AG04450 (cell line): ENCODE measurements around the gene SULT1A3. TPM values are rescaled to one million over a fixed set of nuclear protein-coding genes. Genes with fewer than 3 reads are reported as not detected.
A peak's percentile ranks its signal among the peaks of the same experiment; 100 is the strongest.

Experiments
- CTCF ChIA-PET: fragments of 300-600, 350-600 bp; formaldehyde crosslinking; extraction: SDS; loops from one replicate; lab custom pipeline; 2022; ENCODE audit warnings: antibody characterized with exemption, inconsistent platforms; lab: Charles Lee
- POLR2A ChIA-PET: fragments of 350-600 bp; formaldehyde crosslinking; extraction: SDS; loops from one replicate; lab custom pipeline; 2021; ENCODE audit warnings: antibody characterized with exemption, inconsistent platforms; lab: Yijun Ruan, JAX
- DNase-seq: peaks from one replicate; pipeline ENCODE4 v3.0.0-alpha.2; 2011; ENCODE audit warnings: low read depth, low spot score
- H3K27ac ChIP-seq: one replicate; pipeline ENCODE4 v1.5.1; 2012; ENCODE audit warnings: low read depth, low read length, control low read depth
- H3K27me3 ChIP-seq: one replicate; pipeline ENCODE4 v1.6.0; 2012; ENCODE audit warnings: low read length; ENCODE audit not compliant: control insufficient read depth, insufficient read depth
- H3K4me3 ChIP-seq: 2 replicates; pipeline ENCODE4 v1.5.1; 2011; ENCODE audit warnings: mild to moderate bottlenecking, low read depth, low read length, control low read depth
- H3K9me3 ChIP-seq: 2 replicates; pipeline ENCODE4 v1.5.1; 2012; ENCODE audit warnings: low read length; ENCODE audit not compliant: control insufficient read depth, insufficient read depth
- CTCF ChIP-seq: IDR thresholded peaks from 2 replicates; pipeline ENCODE4 v1.5.1; 2011; ENCODE audit warnings: low read depth, low read length, control low read depth, inconsistent platforms
- polyA plus RNA-seq: library from polyadenylated mRNA; depleted of rRNA; stranded (reverse); fragments of >200 nt; gene quantifications from 2 replicates; pipeline ENCODE4 v1.2.3, GENCODE V29; 2011

Gene SULT1A3
- polyA plus RNA-seq, 1 experiment = 7.3 TPM

- Histone ChIP-seq H3K27me3 (no peaks in the 10 kb centered on the region), H3K9me3 (no peaks in the 10 kb centered on the region), H3K27ac (no peak overlapping the region), H3K4me3 (no peak overlapping the region)
- no peak for TF ChIP-seq CTCF
- CTCF ChIA-PET = no interaction called here
- POLR2A ChIA-PET = interaction anchor here (0.5 to 0.7 kb wide), 2 partner anchors 109 to 267 kb away, joined by 3 to 4 read pairs; no protein-coding TSS in a partner anchor
- no peak for DNase-seq
Measured at GRCh38 chr16:30179195-30179594, 19.9 kb upstream of the SULT1A3 start.

- ChIA-PET POLR2A (no interaction called here), CTCF (no interaction called here)
- Histone ChIP-seq H3K27me3 (no peaks in the 10 kb centered on the region), H3K9me3 (no peaks in the 10 kb centered on the region), H3K27ac (no peak overlapping the region), H3K4me3 (no peak overlapping the region)
- DNase-seq = no peak
- TF ChIP-seq CTCF = no peak
Measured at GRCh38 chr16:30179931-30180330, 19.1 kb upstream of the SULT1A3 start.

- DNase-seq = no peak
- no peak for TF ChIP-seq CTCF
- POLR2A ChIA-PET = interaction anchor here (0.6 kb wide), 1 partner anchor 89 kb away, joined by 3 read pairs; no protein-coding TSS in a partner anchor
- no peaks in the 10 kb centered on the region for H3K27me3 ChIP-seq
- H3K27ac ChIP-seq = no peak overlapping the region
- no peak overlapping the region for H3K4me3 ChIP-seq
- no peaks in the 10 kb centered on the region for H3K9me3 ChIP-seq
- CTCF ChIA-PET = no interaction called here
Measured at GRCh38 chr16:30180741-30181140, 18.3 kb upstream of the SULT1A3 start.

- ChIA-PET CTCF (interaction anchor here (0.6 kb wide), 1 partner anchor 369 kb away, joined by 3 read pairs; no protein-coding TSS in a partner anchor), POLR2A (interaction anchor here (0.6 to 1.0 kb wide), 2 partner anchors 118 to 1360 kb away, joined by 3 read pairs; partner anchors contain the start of genes ALDOA and ATXN2L)
- no peaks in the 10 kb centered on the region; the same call in 1 of the 2 replicates for H3K9me3 ChIP-seq
- H3K27me3 ChIP-seq = no peaks in the 10 kb centered on the region
- H3K27ac ChIP-seq = no peak within 1 kb of the TSS
- peak; percentile 18 for DNase-seq
- TF ChIP-seq CTCF = no peak
- peak within 1 kb of the TSS; percentile 65 for H3K4me3 ChIP-seq
Measured at GRCh38 chr16:30183233-30184095, 15.6 kb upstream of the SULT1A3 start, which contains the start of gene CORO1A. Gene CORO1A, plus strand, starts transcription at chr16:30183602. Its CDS starts 1,608 bp downstream, at chr16:30185210.
